HEK293 (cell line): Measurements from ENCODE around the gene KCNC4.

Experiments
- KLF1 ChIP-seq: fragments of 450-650 bp; formaldehyde crosslinking; IDR thresholded peaks from 2 replicates; pipeline ENCODE4 v1.5.1; 2016; ENCODE audit warnings: missing biosample characterization, missing genetic modification characterization
- MYNN ChIP-seq: fragments of 450-650 bp; formaldehyde crosslinking; IDR thresholded peaks from 2 replicates; pipeline ENCODE4 v1.5.1; 2016; ENCODE audit warnings: missing biosample characterization, missing genetic modification characterization, borderline replicate concordance
- ZNF596 ChIP-seq: fragments of 450-650 bp; IDR thresholded peaks from 2 replicates; pipeline ENCODE4 v1.5.0; 2018; ENCODE audit warnings: missing biosample characterization, mild to moderate bottlenecking, missing genetic modification characterization, moderate library complexity
- TF ChIP-seq, protein P1 (sequence below): fragments of 450-650 bp; formaldehyde crosslinking; IDR thresholded peaks from 2 replicates; pipeline ENCODE4 v1.5.1; 2016; ENCODE audit warnings: missing biosample characterization, missing genetic modification characterization
- TF ChIP-seq, protein P2 (sequence below): fragments of 450-650 bp; formaldehyde crosslinking; IDR thresholded peaks from 2 replicates; pipeline ENCODE4 v1.5.1; 2017; ENCODE audit warnings: missing biosample characterization, missing genetic modification characterization

DNA sequence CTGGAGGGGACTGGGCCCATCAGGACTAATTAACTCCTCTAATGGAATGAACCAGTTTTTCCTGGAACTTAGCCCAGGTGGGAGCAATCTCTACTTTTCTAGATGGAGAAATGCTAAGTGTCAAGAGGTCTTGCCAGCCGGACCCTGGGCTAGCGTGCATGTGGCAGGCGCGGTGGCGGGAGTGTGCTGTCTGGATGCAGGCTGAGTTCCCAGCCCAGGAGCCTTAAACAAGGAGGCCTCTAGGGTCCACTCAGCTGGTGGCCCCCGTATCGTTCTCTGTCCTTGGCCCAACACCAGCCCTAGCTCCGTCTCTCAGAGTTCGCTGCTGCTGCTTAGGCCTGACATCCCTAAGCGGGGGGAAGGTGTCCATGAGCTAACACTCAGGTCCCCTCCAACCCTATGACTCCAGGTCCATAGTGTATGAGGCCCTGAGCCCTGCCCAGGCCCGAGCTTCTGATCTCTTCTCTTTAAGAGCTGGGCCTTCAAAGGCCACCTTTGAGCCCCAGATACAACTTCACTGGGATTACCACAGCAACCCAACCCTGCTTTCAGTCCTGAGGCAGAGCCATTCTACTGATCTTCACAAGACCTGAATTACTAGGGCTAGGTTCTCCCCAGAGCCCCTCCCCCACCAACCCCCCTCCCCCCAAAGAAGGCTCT lies 3.7 kb upstream of the KCNC4 start:
- TF ChIP-seq ZNF596 (tag by site-specific recombination) (no peak), KLF1 (tag by site-specific recombination) (no peak), MYNN (tag by site-specific recombination) (no peak)
- TF ChIP-seq, protein P1, sequence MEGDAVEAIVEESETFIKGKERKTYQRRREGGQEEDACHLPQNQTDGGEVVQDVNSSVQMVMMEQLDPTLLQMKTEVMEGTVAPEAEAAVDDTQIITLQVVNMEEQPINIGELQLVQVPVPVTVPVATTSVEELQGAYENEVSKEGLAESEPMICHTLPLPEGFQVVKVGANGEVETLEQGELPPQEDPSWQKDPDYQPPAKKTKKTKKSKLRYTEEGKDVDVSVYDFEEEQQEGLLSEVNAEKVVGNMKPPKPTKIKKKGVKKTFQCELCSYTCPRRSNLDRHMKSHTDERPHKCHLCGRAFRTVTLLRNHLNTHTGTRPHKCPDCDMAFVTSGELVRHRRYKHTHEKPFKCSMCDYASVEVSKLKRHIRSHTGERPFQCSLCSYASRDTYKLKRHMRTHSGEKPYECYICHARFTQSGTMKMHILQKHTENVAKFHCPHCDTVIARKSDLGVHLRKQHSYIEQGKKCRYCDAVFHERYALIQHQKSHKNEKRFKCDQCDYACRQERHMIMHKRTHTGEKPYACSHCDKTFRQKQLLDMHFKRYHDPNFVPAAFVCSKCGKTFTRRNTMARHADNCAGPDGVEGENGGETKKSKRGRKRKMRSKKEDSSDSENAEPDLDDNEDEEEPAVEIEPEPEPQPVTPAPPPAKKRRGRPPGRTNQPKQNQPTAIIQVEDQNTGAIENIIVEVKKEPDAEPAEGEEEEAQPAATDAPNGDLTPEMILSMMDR (tag by site-specific recombination), result no peak
- TF ChIP-seq, protein P2, sequence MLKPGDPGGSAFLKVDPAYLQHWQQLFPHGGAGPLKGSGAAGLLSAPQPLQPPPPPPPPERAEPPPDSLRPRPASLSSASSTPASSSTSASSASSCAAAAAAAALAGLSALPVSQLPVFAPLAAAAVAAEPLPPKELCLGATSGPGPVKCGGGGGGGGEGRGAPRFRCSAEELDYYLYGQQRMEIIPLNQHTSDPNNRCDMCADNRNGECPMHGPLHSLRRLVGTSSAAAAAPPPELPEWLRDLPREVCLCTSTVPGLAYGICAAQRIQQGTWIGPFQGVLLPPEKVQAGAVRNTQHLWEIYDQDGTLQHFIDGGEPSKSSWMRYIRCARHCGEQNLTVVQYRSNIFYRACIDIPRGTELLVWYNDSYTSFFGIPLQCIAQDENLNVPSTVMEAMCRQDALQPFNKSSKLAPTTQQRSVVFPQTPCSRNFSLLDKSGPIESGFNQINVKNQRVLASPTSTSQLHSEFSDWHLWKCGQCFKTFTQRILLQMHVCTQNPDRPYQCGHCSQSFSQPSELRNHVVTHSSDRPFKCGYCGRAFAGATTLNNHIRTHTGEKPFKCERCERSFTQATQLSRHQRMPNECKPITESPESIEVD (tag by site-specific recombination), result no peak
